Measurements from ENCODE around the gene AP1B1.

AP1B1 gene

GRCh38 chr22:29302681-29303465 is 85.5 kb downstream of the AP1B1 start:
- DNase-seq (ENCODE audit: extremely low spot score) = no peak
- POLR2A ChIA-PET = interaction anchor here (0.8 to 1.5 kb wide), 2 partner anchors 9 to 85 kb away, joined by 3 to 5 read pairs; partner anchors contain the start of gene AP1B1
- TF ChIP-seq ARNT (IDR thresholded peaks at IDR 0.05) (no peak), BHLHE40 (IDR thresholded peaks at IDR 0.05; ENCODE audit: borderline replicate concordance) (no peak), LEF1 (IDR thresholded peaks at IDR 0.05; ENCODE audit: borderline replicate concordance) (no peak)
- CTCF ChIA-PET = interaction anchor here (1.0 to 1.4 kb wide), 2 partner anchors 10 kb away, joined by 3 to 8 read pairs; no protein-coding TSS in a partner anchor

GRCh38 chr22:29302402-29302680 is 86.0 kb downstream of the AP1B1 start:
- ChIA-PET CTCF (interaction anchor here (1.0 kb wide), 1 partner anchor 10 kb away, joined by 3 read pairs; no protein-coding TSS in a partner anchor), POLR2A (no interaction called here)
- TF ChIP-seq ARNT (IDR thresholded peaks at IDR 0.05) = no peak
- TF ChIP-seq FOXA1 (IDR thresholded peaks at IDR 0.05) = no peak
- TF ChIP-seq NFRKB (IDR thresholded peaks at IDR 0.05) = no peak
- no peak for TF ChIP-seq SP1 (IDR thresholded peaks at IDR 0.05)
- no peak for TF ChIP-seq BHLHE40 (IDR thresholded peaks at IDR 0.05; ENCODE audit: borderline replicate concordance)
- TF ChIP-seq TARDBP (IDR thresholded peaks at IDR 0.05) = no peak
- TF ChIP-seq HDGF (IDR thresholded peaks at IDR 0.05; ENCODE audit: borderline replicate concordance) = no peak
- no peak for TF ChIP-seq LEF1 (IDR thresholded peaks at IDR 0.05; ENCODE audit: borderline replicate concordance)
- TF ChIP-seq CTBP1 (IDR thresholded peaks at IDR 0.05; ENCODE audit: borderline replicate concordance) = no peak
- TF ChIP-seq ELF4 (IDR thresholded peaks at IDR 0.05) = no peak
- TF ChIP-seq FOXK2 (IDR thresholded peaks at IDR 0.05) = no peak
- no peak for TF ChIP-seq SUZ12 (IDR thresholded peaks at IDR 0.05)
- no peak for DNase-seq (ENCODE audit: extremely low spot score)

- DNase-seq (ENCODE audit: extremely low spot score) = no peak
- POLR2A ChIA-PET = interaction anchor here (1.0 kb wide), 1 partner anchor 42 kb away, joined by 3 read pairs; no protein-coding TSS in a partner anchor
- CTCF ChIA-PET = interaction anchor here (1.0 kb wide), 2 partner anchors 11 to 169 kb away, joined by 3 read pairs; no protein-coding TSS in a partner anchor
- TF ChIP-seq FOXK2 (IDR thresholded peaks at IDR 0.05) = no peak
- TF ChIP-seq LEF1 (IDR thresholded peaks at IDR 0.05; ENCODE audit: borderline replicate concordance) = no peak
- no peak for TF ChIP-seq FOXM1 (IDR thresholded peaks at IDR 0.05; ENCODE audit: borderline replicate concordance)
- TF ChIP-seq FOXA1 (IDR thresholded peaks at IDR 0.05) = no peak
- no peak for TF ChIP-seq TARDBP (IDR thresholded peaks at IDR 0.05)
- TF ChIP-seq SP1 (IDR thresholded peaks at IDR 0.05) = no peak
These were observed 86.5 kb downstream of the AP1B1 start for GRCh38 chr22:29301716-29302401.

GRCh38 chr22:29300807-29301601 is 87.4 kb downstream of the AP1B1 start:
- CTCF ChIA-PET = interaction anchor here (1.0 kb wide), 1 partner anchor 170 kb away, joined by 3 read pairs; no protein-coding TSS in a partner anchor
- no peak for DNase-seq (ENCODE audit: extremely low spot score)
- POLR2A ChIA-PET = interaction anchor here (1.0 kb wide), 1 partner anchor 43 kb away, joined by 3 read pairs; no protein-coding TSS in a partner anchor
- TF ChIP-seq FOXA1 (IDR thresholded peaks at IDR 0.05) (no peak), SP1 (IDR thresholded peaks at IDR 0.05) (no peak), ZNF384 (IDR thresholded peaks at IDR 0.05) (no peak), TARDBP (IDR thresholded peaks at IDR 0.05) (no peak), FOXM1 (IDR thresholded peaks at IDR 0.05; ENCODE audit: borderline replicate concordance) (no peak), ELF4 (IDR thresholded peaks at IDR 0.05) (no peak), SUZ12 (IDR thresholded peaks at IDR 0.05) (no peak), NFRKB (IDR thresholded peaks at IDR 0.05) (no peak), HDGF (IDR thresholded peaks at IDR 0.05; ENCODE audit: borderline replicate concordance) (no peak), BHLHE40 (IDR thresholded peaks at IDR 0.05; ENCODE audit: borderline replicate concordance) (no peak), CTBP1 (IDR thresholded peaks at IDR 0.05; ENCODE audit: borderline replicate concordance) (no peak), FOXK2 (IDR thresholded peaks at IDR 0.05) (no peak), L3MBTL2 (conservative IDR thresholded peaks at IDR 0.05) (no peak), LEF1 (IDR thresholded peaks at IDR 0.05; ENCODE audit: borderline replicate concordance) (no peak), ARNT (IDR thresholded peaks at IDR 0.05) (no peak), PKNOX1 (IDR thresholded peaks at IDR 0.05) (no peak)

GRCh38 chr22:29300467-29300806 is 87.9 kb downstream of the AP1B1 start:
- TF ChIP-seq ELF4 (IDR thresholded peaks at IDR 0.05) = no peak
- no peak for TF ChIP-seq BHLHE40 (IDR thresholded peaks at IDR 0.05; ENCODE audit: borderline replicate concordance)
- TF ChIP-seq HDGF (IDR thresholded peaks at IDR 0.05; ENCODE audit: borderline replicate concordance) = no peak
- no peak for TF ChIP-seq TARDBP (IDR thresholded peaks at IDR 0.05)
- no peak for TF ChIP-seq FOXK2 (IDR thresholded peaks at IDR 0.05)
- TF ChIP-seq FOXM1 (IDR thresholded peaks at IDR 0.05; ENCODE audit: borderline replicate concordance) = no peak
- no peak for TF ChIP-seq FOXA1 (IDR thresholded peaks at IDR 0.05)
- no peak for TF ChIP-seq NFRKB (IDR thresholded peaks at IDR 0.05)
- TF ChIP-seq CTBP1 (IDR thresholded peaks at IDR 0.05; ENCODE audit: borderline replicate concordance) = no peak
- TF ChIP-seq SP1 (IDR thresholded peaks at IDR 0.05) = no peak
- TF ChIP-seq LEF1 (IDR thresholded peaks at IDR 0.05; ENCODE audit: borderline replicate concordance) = no peak
- TF ChIP-seq L3MBTL2 (conservative IDR thresholded peaks at IDR 0.05) = no peak
- no peak for TF ChIP-seq SUZ12 (IDR thresholded peaks at IDR 0.05)
- TF ChIP-seq PKNOX1 (IDR thresholded peaks at IDR 0.05) = no peak
- ChIA-PET POLR2A (no interaction called here), CTCF (no interaction called here)
- peak; percentile 8 for DNase-seq (ENCODE audit: extremely low spot score)

All from HEK293T (cell line).